Measurements from ENCODE around the gene RBCK1. TPM values are rescaled to one million over a fixed set of nuclear protein-coding genes. Genes with fewer than 3 reads are reported as not detected.

RBCK1 gene
- total and polyA plus RNA-seq, 4 experiments from 2014 or later, result 75.2 to 118 (median 96.5) TPM

DNA sequence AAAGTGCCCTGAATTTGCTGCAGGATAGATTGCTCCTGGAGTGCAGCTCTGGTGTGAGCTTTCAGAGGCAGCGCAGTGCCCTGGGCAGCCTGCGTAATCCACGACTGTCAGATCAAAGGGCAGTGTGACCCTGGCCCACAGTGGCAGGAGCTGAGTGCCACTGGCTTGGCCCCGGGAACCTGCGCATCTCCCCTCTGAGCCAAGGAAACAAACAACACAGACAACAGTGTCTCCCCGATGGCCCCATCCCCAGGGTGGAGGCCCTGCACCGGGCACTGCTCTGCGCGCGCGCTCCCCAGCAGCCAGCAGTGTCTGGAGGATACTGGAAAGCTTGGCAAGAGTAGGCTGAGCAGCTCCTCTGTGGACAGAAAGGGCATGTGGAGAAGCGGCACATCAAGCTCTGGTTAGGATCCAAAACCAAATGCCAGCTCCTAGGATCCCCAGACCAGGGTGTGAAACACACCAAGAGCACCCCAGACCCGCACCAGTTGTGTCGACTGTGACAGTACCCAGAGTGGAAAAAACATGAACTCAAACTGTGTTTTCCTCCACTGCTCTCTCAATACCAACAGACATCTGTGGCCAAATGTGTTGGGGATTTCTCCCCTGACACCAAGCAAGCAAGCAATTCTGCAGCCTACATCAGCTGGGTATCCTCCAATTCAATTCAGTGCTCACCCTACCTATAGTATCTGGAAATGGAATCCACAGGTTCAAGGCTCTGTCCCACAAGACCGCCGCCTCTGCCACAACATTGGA lies 26.7 kb downstream of the RBCK1 start:
- Histone ChIP-seq H3K27me3 (ENCODE audit: insufficient read depth, low read length) (no peaks in the 10 kb centered on the region), H3K36me3 (ENCODE audit: insufficient read depth, low read length) (peaks cover 15% of the 10 kb centered on the region), H3K4me1 (ENCODE audit: insufficient read depth, low read length) (peaks cover 62% of the 10 kb centered on the region), H3K4me3 (ENCODE audit: low read length in 2 of 2) (no peak overlapping the region), H3K27ac (ENCODE audit: low read depth, low read length) (no peak overlapping the region), H3K9me3 (ENCODE audit: control insufficient read depth in 1 of 2, low read length in 2 of 2) (no peaks in the 10 kb centered on the region)
- ChIA-PET POLR2A (ENCODE audit: partially characterized antibody) (interaction anchor here (0.6 to 2.2 kb wide), 3 partner anchors 28 to 75 kb away, joined by 3 to 4 read pairs (median 3); partner anchors contain the start of gene TBC1D20), CTCF (ENCODE audit: partially characterized antibody) (interaction anchor here (1.3 kb wide), 1 partner anchor 169 kb away, joined by 3 read pairs; no protein-coding TSS in a partner anchor)
- DNase-seq, result no peak
- intact Hi-C loops (cut with micrococcal nuclease), result loop anchor here (5.0 kb wide), 1 partner anchor 53 kb away; the partner anchor contains the start of gene TRIB3
- Mint-ChIP-seq H3K27ac (peak overlapping the region in 3 of 7 donors; percentile 41 to 78 (median 65)), H3K4me3 (peak overlapping the region in 3 of 8 donors; percentile 32 to 54 (median 53)), H3K9me3 (no peaks in the 10 kb centered on the region), H3K27me3 (no peaks in the 10 kb centered on the region), H3K36me3 (peaks cover 27 to 53% of the 10 kb centered on the region in 2 donors), H3K4me1 (peaks cover 47 to 83% (median 57%) of the 10 kb centered on the region in 4 donors)

DNA sequence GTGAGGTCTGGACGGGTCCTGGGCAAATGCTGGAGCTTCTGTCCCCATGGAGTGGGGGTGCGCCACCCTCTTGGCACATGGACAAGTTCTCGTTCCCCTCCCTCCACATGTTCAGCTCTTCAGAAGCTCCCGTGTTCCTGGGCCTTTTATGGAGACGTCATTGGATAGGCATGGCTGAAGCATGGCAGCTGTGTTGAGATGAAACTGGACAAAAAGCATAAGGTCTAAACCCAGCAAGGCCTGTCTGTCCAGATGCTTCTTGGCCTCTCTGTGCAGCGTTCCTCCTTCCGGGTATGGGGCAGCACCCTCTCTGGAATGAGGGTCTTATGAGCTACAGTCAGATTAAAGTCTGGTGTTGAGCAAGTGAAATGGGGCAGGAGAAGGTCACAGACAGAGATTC lies 27.5 kb downstream of the RBCK1 start:
- Mint-ChIP-seq H3K4me1 (peaks cover 50 to 90% (median 62%) of the 10 kb centered on the region in 4 donors), H3K36me3 (peaks cover 24 to 52% of the 10 kb centered on the region in 2 donors), H3K27ac (peak overlapping the region in 2 of 7 donors; percentile 13 to 62), H3K9me3 (no peaks in the 10 kb centered on the region), H3K27me3 (no peaks in the 10 kb centered on the region), H3K4me3 (peak overlapping the region in 2 of 8 donors; percentile 11 to 13)
- peaks cover 10% of the 10 kb centered on the region for H3K36me3 ChIP-seq (ENCODE audit: insufficient read depth, low read length)
- no peaks in the 10 kb centered on the region for H3K27me3 ChIP-seq (ENCODE audit: insufficient read depth, low read length)
- H3K4me1 ChIP-seq (ENCODE audit: insufficient read depth, low read length), result peaks cover 66% of the 10 kb centered on the region
- no peaks in the 10 kb centered on the region for H3K9me3 ChIP-seq (ENCODE audit: control insufficient read depth in 1 of 2, low read length in 2 of 2)
- intact Hi-C loops (cut with micrococcal nuclease), result loop anchor here (5.0 kb wide), 1 partner anchor 53 kb away; the partner anchor contains the start of gene TRIB3
- POLR2A ChIA-PET (ENCODE audit: partially characterized antibody), result interaction anchor here (1.2 kb wide), 1 partner anchor 27 kb away, joined by 3 read pairs; the partner anchor contains the start of gene TBC1D20
- no peak for DNase-seq
- CTCF ChIA-PET (ENCODE audit: partially characterized antibody), result interaction anchor here (1.3 kb wide), 1 partner anchor 169 kb away, joined by 3 read pairs; no protein-coding TSS in a partner anchor
- H3K27ac ChIP-seq (ENCODE audit: low read depth, low read length), result no peak overlapping the region
- H3K4me3 ChIP-seq (ENCODE audit: low read length in 2 of 2), result no peak overlapping the region

DNA sequence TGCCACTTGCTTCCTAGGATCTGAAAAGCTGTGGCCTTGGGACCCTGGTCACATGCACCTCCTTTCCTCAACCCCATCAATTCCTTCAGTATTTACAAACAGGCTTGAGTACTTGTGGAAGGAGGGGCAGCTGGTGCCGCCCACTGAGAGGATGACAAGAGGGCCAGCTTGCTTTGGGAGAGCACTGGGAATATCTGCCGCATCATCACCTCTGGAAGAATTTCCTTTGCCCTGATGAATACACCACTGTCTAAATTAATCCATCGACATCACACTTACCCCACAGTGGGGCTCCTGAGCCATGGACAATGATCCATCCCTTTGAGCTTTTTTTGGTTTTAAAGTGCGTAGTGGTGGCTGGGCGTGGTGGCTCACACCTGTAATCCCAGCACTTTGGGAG lies 28.4 kb downstream of the RBCK1 start:
- Mint-ChIP-seq H3K9me3 (no peaks in the 10 kb centered on the region), H3K27me3 (no peaks in the 10 kb centered on the region), H3K4me3 (no peak overlapping the region), H3K27ac (no peak overlapping the region), H3K36me3 (peaks cover 21 to 49% of the 10 kb centered on the region in 2 donors), H3K4me1 (peaks cover 49 to 85% (median 65%) of the 10 kb centered on the region in 4 donors)
- intact Hi-C loops (cut with micrococcal nuclease), result loop anchor here (5.0 kb wide), 1 partner anchor 54 kb away; the partner anchor contains the start of gene TRIB3
- ChIA-PET POLR2A (ENCODE audit: partially characterized antibody) (interaction anchor here (3.6 kb wide), 1 partner anchor 29 kb away, joined by 9 read pairs; no protein-coding TSS in a partner anchor), CTCF (ENCODE audit: partially characterized antibody) (interaction anchor here (0.8 to 1.7 kb wide), 3 partner anchors 42 to 105 kb away, joined by 3 to 6 read pairs (median 3); no protein-coding TSS in a partner anchor)
- H3K27ac ChIP-seq (ENCODE audit: low read depth, low read length), result no peak overlapping the region
- no peak overlapping the region for H3K4me3 ChIP-seq (ENCODE audit: low read length in 2 of 2)
- no peak for DNase-seq
- no peaks in the 10 kb centered on the region for H3K27me3 ChIP-seq (ENCODE audit: insufficient read depth, low read length)
- H3K36me3 ChIP-seq (ENCODE audit: insufficient read depth, low read length), result peaks cover 16% of the 10 kb centered on the region
- H3K9me3 ChIP-seq (ENCODE audit: control insufficient read depth in 1 of 2, low read length in 2 of 2), result no peaks in the 10 kb centered on the region
- peaks cover 66% of the 10 kb centered on the region for H3K4me1 ChIP-seq (ENCODE audit: insufficient read depth, low read length)

DNA sequence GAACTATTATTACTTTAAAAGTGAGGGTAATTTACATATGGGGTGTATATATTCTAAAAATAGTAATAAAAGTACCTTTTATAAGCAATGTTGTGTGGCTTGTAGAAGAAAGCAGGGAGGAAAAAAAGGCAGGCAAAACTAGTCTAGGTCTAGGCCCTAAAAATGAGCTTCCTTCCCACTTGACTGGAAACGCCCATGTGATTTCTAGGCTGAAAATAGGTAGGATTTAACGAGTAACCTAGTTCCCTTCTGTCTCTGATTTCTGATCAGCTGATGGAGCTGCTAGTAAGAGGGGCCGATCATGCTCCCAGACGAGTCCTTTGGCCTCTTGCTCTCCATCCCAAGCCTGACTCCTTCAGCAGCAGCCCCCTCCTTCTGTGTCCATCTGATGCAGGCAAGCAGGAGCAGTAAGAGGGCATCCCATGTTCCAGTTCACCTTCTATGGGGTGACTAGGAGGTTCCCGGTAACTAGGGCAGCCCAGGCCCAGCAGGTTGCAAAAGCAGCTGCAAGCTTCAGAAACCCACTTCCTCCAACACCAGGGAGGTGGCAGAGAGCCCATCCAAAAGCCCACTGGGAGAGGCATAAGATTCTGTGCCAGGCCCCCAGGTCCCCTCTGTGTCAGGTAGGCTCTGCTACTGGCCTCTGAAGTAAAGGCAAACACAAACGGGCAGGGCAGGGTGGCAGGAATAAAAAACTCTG lies 29.8 kb downstream of the RBCK1 start:
- no peak overlapping the region for H3K27ac ChIP-seq (ENCODE audit: low read depth, low read length)
- H3K4me1 ChIP-seq (ENCODE audit: insufficient read depth, low read length), result peaks cover 61% of the 10 kb centered on the region
- CTCF ChIA-PET (ENCODE audit: partially characterized antibody), result interaction anchor here (0.6 to 1.7 kb wide), 7 partner anchors 31 to 84 kb away, joined by 3 to 7 read pairs (median 3); no protein-coding TSS in a partner anchor
- H3K27ac Mint-ChIP-seq, result peak overlapping the region in 5 of 7 donors; percentile 54 to 91 (median 87)
- H3K4me3 Mint-ChIP-seq, result peak overlapping the region; percentile 73 to 86 (median 82)
- H3K36me3 ChIP-seq (ENCODE audit: insufficient read depth, low read length), result peaks cover 25% of the 10 kb centered on the region
- no peaks in the 10 kb centered on the region for H3K27me3 Mint-ChIP-seq
- intact Hi-C loops (cut with micrococcal nuclease), result loop anchor here (1.0 to 5.0 kb wide), 5 partner anchors 24 to 83 kb away; partner anchors contain the start of genes RBCK1, TBC1D20 and TRIB3
- POLR2A ChIA-PET (ENCODE audit: partially characterized antibody), result interaction anchor here (0.8 to 3.6 kb wide), 13 partner anchors 8 to 111 kb away, joined by 3 to 23 read pairs (median 5); partner anchors contain the start of genes TBC1D20 and TRIB3
- H3K27me3 ChIP-seq (ENCODE audit: insufficient read depth, low read length), result no peaks in the 10 kb centered on the region
- H3K4me1 Mint-ChIP-seq, result peaks cover 47 to 78% (median 63%) of the 10 kb centered on the region in 4 donors
- H3K9me3 Mint-ChIP-seq, result no peaks in the 10 kb centered on the region
- no peaks in the 10 kb centered on the region for H3K9me3 ChIP-seq (ENCODE audit: control insufficient read depth in 1 of 2, low read length in 2 of 2)
- H3K36me3 Mint-ChIP-seq, result peaks cover 33 to 58% of the 10 kb centered on the region in 2 donors
- peak overlapping the region in 1 of 2 donors; percentile 26 for H3K4me3 ChIP-seq (ENCODE audit: low read length in 2 of 2)
- peak in 1 of 5 donors; percentile 8 for DNase-seq

DNA sequence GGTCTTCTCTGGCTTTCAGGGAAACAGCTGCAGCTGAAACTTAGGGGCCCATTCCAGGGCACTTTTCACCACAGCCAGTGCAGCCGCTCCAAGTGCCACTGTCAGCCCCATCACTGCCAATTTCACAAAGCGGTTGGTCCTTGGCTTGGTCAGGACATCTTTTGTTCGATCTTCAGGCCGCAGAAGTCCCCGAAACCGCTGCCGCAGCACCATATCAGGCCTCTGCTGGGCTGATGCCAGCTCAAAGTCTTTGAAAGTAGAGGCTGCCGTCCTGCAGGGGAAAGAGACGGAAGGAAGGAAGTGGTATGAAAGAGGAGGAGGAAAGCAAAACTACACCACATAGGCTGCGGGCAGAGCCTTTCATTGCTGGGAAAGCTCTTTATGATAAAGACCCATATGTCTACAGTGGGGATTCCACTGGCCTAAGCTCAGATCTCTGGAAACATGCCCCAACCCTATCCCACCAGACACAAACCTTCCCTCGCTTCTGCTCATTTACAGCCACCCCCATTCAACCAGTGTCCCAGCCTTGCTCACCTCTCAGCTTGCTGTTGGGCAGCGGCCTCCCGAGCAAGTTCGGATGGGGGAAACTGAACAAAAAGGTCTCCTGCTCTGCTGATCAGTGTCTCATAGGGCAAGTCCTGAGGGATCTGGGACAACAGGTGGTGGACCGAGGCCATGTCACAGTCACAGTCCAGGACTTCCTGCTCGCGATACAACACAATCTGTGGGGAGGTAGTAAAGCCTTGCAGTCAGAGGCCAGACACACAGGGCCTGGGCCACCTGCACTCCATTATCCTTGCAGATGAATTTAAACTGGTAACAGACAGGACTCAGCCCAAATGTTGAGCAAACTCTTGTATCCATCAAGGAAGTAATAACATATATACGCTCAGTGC lies 30.7 kb downstream of the RBCK1 start:
- Mint-ChIP-seq H3K36me3 (peaks cover 40 to 57% of the 10 kb centered on the region in 2 donors), H3K4me3 (peak overlapping the region; percentile 73 to 86 (median 82)), H3K9me3 (no peaks in the 10 kb centered on the region), H3K27me3 (no peaks in the 10 kb centered on the region), H3K4me1 (peaks cover 41 to 69% (median 55%) of the 10 kb centered on the region in 4 donors), H3K27ac (peak overlapping the region; percentile 14 to 91 (median 84))
- POLR2A ChIA-PET (ENCODE audit: partially characterized antibody), result interaction anchor here (0.8 to 3.6 kb wide), 13 partner anchors 8 to 112 kb away, joined by 3 to 23 read pairs (median 5); partner anchors contain the start of genes TBC1D20 and TRIB3
- Histone ChIP-seq H3K4me3 (ENCODE audit: low read length in 2 of 2) (peak overlapping the region; percentile 26), H3K27ac (ENCODE audit: low read depth, low read length) (no peak overlapping the region), H3K36me3 (ENCODE audit: insufficient read depth, low read length) (peaks cover 25% of the 10 kb centered on the region), H3K9me3 (ENCODE audit: control insufficient read depth in 1 of 2, low read length in 2 of 2) (no peaks in the 10 kb centered on the region), H3K4me1 (ENCODE audit: insufficient read depth, low read length) (peaks cover 53% of the 10 kb centered on the region), H3K27me3 (ENCODE audit: insufficient read depth, low read length) (no peaks in the 10 kb centered on the region)
- CTCF ChIA-PET (ENCODE audit: partially characterized antibody), result interaction anchor here (0.6 to 1.3 kb wide), 6 partner anchors 31 to 85 kb away, joined by 3 to 7 read pairs (median 3); no protein-coding TSS in a partner anchor
- intact Hi-C loops (cut with micrococcal nuclease), result loop anchor here (1.0 to 5.0 kb wide), 5 partner anchors 23 to 84 kb away; partner anchors contain the start of genes RBCK1, TBC1D20 and TRIB3
- DNase-seq, result peak; percentile 66 to 78 (median 75)

DNA sequence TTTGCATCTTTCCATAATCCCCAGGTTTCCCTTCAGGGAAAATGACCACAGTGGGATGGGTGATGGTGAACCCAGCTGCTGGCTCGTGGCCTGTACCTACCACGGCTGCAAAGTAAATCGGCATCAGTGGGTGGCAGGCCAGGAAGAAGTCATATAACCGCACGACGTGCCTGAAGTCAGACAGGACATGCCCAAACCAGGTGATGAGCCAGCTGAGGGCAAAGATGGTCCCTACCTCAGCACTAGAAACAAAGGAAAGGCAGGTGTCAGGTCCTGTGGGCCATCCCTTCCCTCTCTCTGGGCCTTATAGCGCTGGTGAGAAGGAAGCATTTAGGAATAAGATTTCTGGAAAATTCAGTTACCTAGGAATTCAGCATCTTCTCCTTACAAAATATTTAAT lies 32.0 kb downstream of the RBCK1 start:
- POLR2A ChIA-PET (ENCODE audit: partially characterized antibody), result no interaction called here

More for the DNA sequence above, 32.0 kb downstream of the RBCK1 start:
- peaks cover 34 to 56% (median 44%) of the 10 kb centered on the region in 4 donors for H3K4me1 Mint-ChIP-seq
- H3K4me3 ChIP-seq (ENCODE audit: low read length in 2 of 2), result no peak overlapping the region
- CTCF ChIA-PET (ENCODE audit: partially characterized antibody), result interaction anchor here (0.6 kb wide), 1 partner anchor 11 kb away, joined by 3 read pairs; no protein-coding TSS in a partner anchor
- intact Hi-C loops (cut with micrococcal nuclease), result no loop called here
- H3K27ac Mint-ChIP-seq, result peak overlapping the region in 3 of 7 donors; percentile 15 to 54 (median 15)
- H3K36me3 Mint-ChIP-seq, result peaks cover 43 to 65% of the 10 kb centered on the region in 2 donors
- no peaks in the 10 kb centered on the region for H3K9me3 Mint-ChIP-seq
- H3K27ac ChIP-seq (ENCODE audit: low read depth, low read length), result no peak overlapping the region
- no peaks in the 10 kb centered on the region for H3K27me3 ChIP-seq (ENCODE audit: insufficient read depth, low read length)
- H3K27me3 Mint-ChIP-seq, result no peaks in the 10 kb centered on the region
- peak overlapping the region in 2 of 8 donors; percentile 51 to 82 for H3K4me3 Mint-ChIP-seq
- peaks cover 39% of the 10 kb centered on the region for H3K4me1 ChIP-seq (ENCODE audit: insufficient read depth, low read length)
- H3K9me3 ChIP-seq (ENCODE audit: control insufficient read depth in 1 of 2, low read length in 2 of 2), result no peaks in the 10 kb centered on the region
- DNase-seq, result no peak
- peaks cover 30% of the 10 kb centered on the region for H3K36me3 ChIP-seq (ENCODE audit: insufficient read depth, low read length)

Measured in CD4-positive, alpha-beta memory T cell (primary cell).